Measurements from ENCODE around the gene HCRTR1.
A peak's percentile ranks its signal among the peaks of the same experiment; 100 is the strongest.

HCRTR1 gene

GRCh38 chr1:31598980-31599379 lies 18.5 kb upstream of the HCRTR1 start:
- DNase-seq, result no peak

GRCh38 chr1:31600641-31601040 lies 16.8 kb upstream of the HCRTR1 start:
- DNase-seq, result no peak

DNA sequence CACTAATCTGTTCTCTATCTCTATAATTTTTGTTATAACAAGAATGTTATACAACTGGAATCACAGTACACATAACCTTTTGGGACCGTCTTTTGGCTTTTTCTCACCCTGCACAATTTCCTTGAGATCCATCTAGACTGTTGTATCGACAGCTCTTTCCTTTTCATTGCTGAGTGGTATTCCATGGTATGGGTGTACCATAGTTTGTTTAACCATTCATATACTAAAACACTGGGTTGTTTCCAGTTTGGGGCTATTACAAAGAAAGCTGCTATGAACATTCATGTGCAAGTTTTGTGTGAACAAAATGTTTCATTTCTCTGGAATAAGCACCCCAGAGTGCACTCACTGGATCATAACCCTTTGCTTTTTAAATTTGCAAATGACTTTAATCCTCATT lies 15.4 kb upstream of the HCRTR1 start:
- no peak for DNase-seq

GRCh38 chr1:31605908-31606427 lies 11.5 kb upstream of the HCRTR1 start:
- peak; percentile 33 for DNase-seq

DNA sequence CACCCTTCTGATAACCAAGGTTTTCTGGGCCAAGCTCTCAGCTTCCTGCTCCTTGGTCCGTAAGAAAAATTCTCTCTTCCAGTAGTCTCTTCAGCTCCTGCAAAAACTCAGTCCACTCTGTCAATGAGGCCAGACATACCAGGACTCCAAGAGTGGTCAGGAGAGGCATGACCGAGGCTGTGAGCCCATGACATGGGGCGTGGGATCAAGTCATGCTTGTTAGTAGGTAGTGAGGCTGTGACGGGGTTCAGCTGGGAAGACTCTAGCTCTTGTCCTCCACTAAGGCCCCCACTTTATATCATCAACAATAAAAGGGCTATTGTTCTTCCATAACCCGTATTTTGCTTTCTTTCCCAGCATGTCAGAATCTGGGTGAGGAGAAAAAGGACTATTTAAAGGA lies 10.1 kb upstream of the HCRTR1 start:
- DNase-seq, result no peak

DNA sequence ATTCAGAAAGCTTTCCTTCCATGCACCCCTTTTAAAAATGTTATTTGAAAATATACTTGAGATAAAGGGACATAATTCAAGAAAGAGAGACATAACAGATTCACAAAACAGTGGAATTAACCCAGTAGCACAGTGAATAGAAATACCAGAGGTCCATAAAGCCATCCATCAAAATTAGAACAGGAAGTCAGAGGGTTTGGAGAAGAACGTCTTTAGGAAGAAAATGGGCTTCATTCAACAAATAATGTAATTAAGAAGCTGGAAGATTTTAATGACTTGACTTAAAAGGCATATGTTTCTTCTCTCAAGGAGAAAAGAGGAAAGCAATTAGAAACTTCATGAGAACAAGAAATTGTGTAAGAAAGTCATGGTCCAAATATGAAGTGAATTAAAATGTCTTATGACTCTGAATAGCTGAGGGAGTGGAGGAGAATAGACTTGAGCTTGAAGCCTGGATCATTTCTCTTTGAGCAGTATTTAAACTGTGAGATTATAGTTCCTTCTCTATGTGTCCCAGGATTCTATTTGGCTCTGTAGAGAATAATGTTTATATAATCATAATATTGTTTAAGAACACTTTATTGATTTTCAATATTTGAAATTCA lies 7.9 kb upstream of the HCRTR1 start:
- DNase-seq, result no peak

GRCh38 chr1:31614414-31615005 lies 3.0 kb upstream of the HCRTR1 start:
- DNase-seq, result no peak

DNA sequence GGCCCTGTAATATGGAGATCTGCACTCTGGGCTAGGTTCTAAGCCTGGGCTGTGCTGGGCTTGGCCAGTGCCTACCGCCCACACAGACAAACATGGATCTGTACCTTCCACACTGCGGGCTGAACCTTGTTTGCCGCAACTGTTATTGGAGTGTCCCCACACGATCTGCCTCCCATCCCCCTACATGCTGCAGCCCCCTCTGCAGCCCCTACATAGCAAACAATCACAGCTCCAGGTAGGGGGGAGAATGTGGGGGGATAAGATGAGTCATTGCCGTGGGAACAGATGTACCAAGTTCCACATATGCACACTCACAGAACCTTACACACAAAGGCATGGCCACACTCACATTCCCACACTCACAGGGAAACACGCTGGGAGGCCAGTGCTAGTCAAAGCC lies 2.1 kb upstream of the HCRTR1 start:
- DNase-seq, result no peak

DNA sequence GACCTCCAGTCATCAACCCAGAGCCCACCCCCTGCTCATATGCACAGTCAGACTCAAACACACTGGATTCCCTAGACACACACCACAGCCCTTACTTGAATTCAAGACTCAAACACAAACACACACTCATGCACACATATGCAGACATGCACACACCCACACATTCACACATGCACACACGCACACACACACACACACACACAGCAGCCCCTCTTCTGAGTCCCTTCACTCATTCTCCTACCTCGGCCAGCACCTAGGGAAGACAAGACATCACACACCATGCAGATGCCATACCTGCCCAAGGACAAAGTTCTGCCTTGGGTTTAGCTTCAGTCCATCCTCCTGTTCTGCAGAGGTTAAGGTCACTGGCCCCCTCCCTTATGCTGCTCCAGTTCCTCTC lies 1.6 kb upstream of the HCRTR1 start:
- no peak for DNase-seq

- DNase-seq, result peak; percentile 22
Measured at GRCh38 chr1:31617916-31618746, 642 bp downstream of the HCRTR1 start.

DNA sequence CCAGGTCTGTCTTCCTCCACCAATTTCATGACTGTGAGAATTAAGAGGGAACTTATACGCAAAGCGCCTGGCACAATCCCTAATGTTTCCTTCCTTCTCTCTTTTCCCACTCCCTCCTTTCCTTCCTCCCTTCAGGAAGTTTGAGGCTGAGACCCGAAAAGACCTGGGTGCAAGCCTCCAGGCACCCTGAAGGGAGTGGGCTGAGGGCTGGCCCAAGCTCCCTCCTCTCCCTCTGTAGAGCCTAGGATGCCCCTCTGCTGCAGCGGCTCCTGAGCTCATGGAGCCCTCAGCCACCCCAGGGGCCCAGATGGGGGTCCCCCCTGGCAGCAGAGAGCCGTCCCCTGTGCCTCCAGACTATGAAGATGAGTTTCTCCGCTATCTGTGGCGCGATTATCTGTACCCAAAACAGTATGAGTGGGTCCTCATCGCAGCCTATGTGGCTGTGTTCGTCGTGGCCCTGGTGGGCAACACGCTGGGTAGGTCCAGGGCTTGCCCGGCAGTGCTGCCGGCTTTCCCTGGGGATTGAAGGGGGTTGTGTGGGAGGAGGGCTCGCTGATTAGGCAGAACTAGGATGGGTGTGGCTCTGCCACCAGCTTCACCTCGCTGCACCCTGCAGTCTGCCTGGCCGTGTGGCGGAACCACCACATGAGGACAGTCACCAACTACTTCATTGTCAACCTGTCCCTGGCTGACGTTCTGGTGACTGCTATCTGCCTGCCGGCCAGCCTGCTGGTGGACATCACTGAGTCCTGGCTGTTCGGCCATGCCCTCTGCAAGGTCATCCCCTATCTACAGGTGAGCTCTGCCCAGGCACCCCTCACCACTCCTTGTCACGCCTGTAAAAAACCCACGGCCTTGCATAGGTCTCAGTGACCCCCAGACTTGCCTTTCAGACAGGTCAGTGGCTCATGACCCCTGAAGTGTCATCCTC lies 1.7 kb downstream of the HCRTR1 start:
- DNase-seq, result no peak

GRCh38 chr1:31620631-31621497 lies 3.4 kb downstream of the HCRTR1 start:
- DNase-seq, result no peak

DNA sequence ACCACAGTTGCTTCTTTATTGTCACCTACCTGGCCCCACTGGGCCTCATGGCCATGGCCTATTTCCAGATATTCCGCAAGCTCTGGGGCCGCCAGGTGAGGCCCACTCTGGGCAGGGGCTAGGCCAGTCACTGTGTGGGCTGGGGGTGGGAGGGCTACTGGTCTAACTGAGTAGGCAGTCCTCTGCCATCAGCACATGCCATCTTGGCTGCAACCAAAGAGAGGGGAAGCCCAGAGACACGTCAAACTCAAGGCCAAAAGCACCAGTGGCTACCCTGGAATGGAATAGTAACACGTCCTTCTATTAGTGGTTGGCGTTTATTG lies 4.0 kb downstream of the HCRTR1 start:
- DNase-seq, result no peak

- no peak for DNase-seq
Measured at GRCh38 chr1:31621847-31622730, 4.6 kb downstream of the HCRTR1 start.

DNA sequence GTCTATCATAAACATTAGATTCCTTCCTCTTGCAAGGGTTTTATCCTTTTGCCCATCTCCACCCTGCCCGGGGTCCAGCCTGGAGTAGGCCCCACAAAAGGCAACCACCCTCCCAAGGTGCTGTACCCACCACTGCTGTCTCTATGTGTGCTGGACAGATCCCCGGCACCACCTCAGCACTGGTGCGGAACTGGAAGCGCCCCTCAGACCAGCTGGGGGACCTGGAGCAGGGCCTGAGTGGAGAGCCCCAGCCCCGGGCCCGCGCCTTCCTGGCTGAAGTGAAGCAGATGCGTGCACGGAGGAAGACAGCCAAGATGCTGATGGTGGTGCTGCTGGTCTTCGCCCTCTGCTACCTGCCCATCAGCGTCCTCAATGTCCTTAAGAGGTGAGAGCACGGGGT lies 5.9 kb downstream of the HCRTR1 start:
- DNase-seq, result no peak

- no peak for DNase-seq
Measured at GRCh38 chr1:31624309-31624708, 6.8 kb downstream of the HCRTR1 start.

DNA sequence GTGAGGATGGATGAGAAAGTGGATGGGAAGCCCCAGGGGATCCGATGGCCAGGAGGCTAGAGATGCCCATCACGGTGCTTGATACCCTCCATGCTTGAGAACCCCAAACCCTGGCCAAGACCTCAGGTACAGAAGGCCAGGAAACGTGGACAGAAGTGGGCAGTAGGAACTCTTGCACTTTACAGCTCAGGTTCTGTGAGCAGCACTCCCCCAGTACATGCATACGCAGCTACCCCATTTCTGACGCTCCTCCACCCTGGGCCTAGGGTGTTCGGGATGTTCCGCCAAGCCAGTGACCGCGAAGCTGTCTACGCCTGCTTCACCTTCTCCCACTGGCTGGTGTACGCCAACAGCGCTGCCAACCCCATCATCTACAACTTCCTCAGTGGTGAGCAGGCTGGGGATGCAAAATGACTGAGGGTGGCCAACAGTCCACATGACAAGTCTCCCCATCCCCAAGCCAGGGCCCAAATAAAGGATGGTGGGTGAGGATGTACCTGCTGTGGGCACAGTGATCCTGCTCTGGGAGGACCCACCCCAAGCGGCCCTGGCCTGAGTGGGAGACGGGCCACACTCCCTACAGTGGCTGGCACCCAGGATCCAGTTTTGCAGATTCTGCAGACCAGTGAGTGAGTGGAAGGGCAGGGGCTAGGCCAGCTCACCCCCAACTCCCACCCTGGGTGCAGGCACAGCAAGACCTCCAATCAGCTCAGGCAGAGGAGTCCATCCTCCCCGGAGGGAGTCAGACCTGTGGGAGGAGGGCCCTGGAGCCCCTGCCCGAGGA lies 7.4 kb downstream of the HCRTR1 start:
- no peak for DNase-seq

DNA sequence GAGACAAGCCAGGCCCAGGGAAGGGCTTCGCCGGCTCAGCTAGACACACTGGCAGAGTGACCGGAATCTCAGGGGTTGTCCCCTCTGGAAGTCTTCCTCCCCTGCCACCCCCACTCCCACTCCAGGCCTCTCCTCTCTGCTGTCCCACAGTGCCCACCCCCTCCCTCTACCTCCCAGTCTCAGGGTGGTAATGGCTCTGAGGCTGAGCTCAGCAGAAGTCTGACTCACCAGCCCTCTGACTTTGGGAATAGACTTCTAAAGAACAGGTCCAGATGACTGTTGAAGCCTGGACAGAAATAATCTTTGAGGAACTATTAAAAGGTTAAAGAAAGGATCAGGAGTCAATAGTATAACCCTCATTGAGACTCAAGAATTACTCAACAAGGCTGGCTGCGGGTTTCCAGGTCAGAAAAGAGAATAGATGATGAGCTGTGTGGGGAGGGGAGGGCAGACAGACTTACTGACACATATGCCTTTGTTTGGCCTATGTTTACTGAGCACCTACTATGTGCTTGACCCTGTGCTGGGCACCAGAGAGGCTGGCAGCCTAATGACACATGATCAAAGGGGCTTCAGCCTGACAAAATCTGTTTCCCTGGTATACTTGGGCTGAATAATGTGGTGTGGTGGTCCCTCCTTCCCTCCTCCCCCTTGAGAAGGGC lies 8.2 kb downstream of the HCRTR1 start:
- no peak for DNase-seq

Data from stimulated activated naive CD4-positive, alpha-beta T cell treated with Interleukin-2 at 50 U/mL for 16 hours (primary cell).